Mammary epithelial cell (primary cell): ENCODE data around the gene BTBD2.

Experiments used
- CTCF ChIP-seq, 2 donors: IDR thresholded peaks in 1 of 2; conservative IDR thresholded peaks in 1 of 2; 2 replicates each; pipeline ENCODE4 v1.5.1; 2011 to 2012; ENCODE audit warnings: inconsistent platforms in 2 of 2, low read length in 2 of 2, mild to moderate bottlenecking in 2 of 2, control low read depth in 1 of 2, low read depth in 1 of 2; ENCODE audit not compliant: insufficient read depth in 1 of 2; ENCODE audit errors: extremely low read depth in 1 of 2
- EZH2 ChIP-seq: IDR thresholded peaks from 2 replicates; pipeline ENCODE4 v1.6.1; 2012; ENCODE audit warnings: low read length, inconsistent platforms, borderline replicate concordance

- TF ChIP-seq CTCF (conservative IDR thresholded peaks at IDR 0.05 in 1 of 2, IDR thresholded peaks at IDR 0.05 in 1 of 2; ENCODE audit: extremely low read depth in 1 of 2, insufficient read depth in 1 of 2, low read depth in 1 of 2, low read length in 2 of 2) (no peak), EZH2 (no peak)
Observed at GRCh38 chr19:1986357-1987162, 29.0 kb downstream of the BTBD2 start.
